ENCODE data around the gene PYGM. TPM values are rescaled to one million over a fixed set of nuclear protein-coding genes. Genes with fewer than 3 reads are reported as not detected.

Gene PYGM
- total and polyA plus RNA-seq, 2 of the 8 experiments (the other 6 are each of a cell fraction or from before 2014, with no cell fraction given), result 9.6 to 10.0 TPM

GRCh38 chr11:64772303-64773018, 12.7 kb upstream of the PYGM start:
- peaks cover 74 to 97% (median 94%) of the 10 kb centered on the region in 4 experiments for H3K36me3 ChIP-seq (ENCODE audit: control insufficient read depth in 2 of 4, insufficient read depth in 4 of 4, low read length in 3 of 4)
- POLR2A ChIA-PET (ENCODE audit: partially characterized antibody), result interaction anchor here (0.6 to 29.2 kb wide), 9 partner anchors 9 to 702 kb away, joined by 3 to 1087 read pairs (median 4); partner anchors contain the start of genes PYGM and RASGRP2
- no peaks in the 10 kb centered on the region for H3K9me3 ChIP-seq (ENCODE audit: insufficient read depth in 2 of 2, low read depth in 1 of 2, low read length in 1 of 2)
- H2BK5ac ChIP-seq (ENCODE audit: low read depth, low read length), result no peak overlapping the region
- 97% methylated on average over 3 of the region's 3 CpGs; no CpG with 5 or more reads in 1 of the 2 experiments for WGBS, 2 experiments (ENCODE audit: extremely low coverage in 1 of 2, insufficient coverage in 1 of 2, insufficient read length in 1 of 2, insufficient replicate concordance in 2 of 2, low coverage in 1 of 2, low lambda C conversion rate in 2 of 2, missing lambda C conversion rate in 1 of 2)
- peaks cover 29 to 75% of the 10 kb centered on the region in 2 experiments for H3K79me2 ChIP-seq (ENCODE audit: control insufficient read depth in 1 of 2, insufficient read depth in 2 of 2, low read length in 2 of 2)
- no peak overlapping the region for H4K5ac ChIP-seq (ENCODE audit: insufficient read length, low read depth, low read length)
- no peak for FAIRE-seq
- no peak overlapping the region for H2BK12ac ChIP-seq (ENCODE audit: low read depth, low read length)
- H2BK15ac ChIP-seq (ENCODE audit: low read length), result no peak overlapping the region
- H4K91ac ChIP-seq (replicated peaks; ENCODE audit: insufficient read length, low read length), result no peak overlapping the region
- CTCF ChIA-PET (ENCODE audit: partially characterized antibody), result interaction anchor here (0.7 to 23.6 kb wide), 3 partner anchors 8 to 90 kb away, joined by 3 to 376 read pairs (median 35); partner anchors contain the start of gene RASGRP2
- no peak overlapping the region for H3K18ac ChIP-seq (ENCODE audit: extremely low read depth, low read length)
- H3K23ac ChIP-seq (ENCODE audit: insufficient read length), result no peak overlapping the region
- H3K27ac ChIP-seq (ENCODE audit: low read depth, low read length), result no peak overlapping the region
- H3K4me1 ChIP-seq (replicated peaks in 1 of 4; ENCODE audit: control insufficient read depth in 3 of 4, insufficient read depth in 4 of 4, low read length in 3 of 4), result peaks cover 1 to 6% (median 4%) of the 10 kb centered on the region in 4 experiments; a peak in 5 of 7 replicates
- no peak overlapping the region for H2BK120ac ChIP-seq (replicated peaks; ENCODE audit: low read depth, low read length)
- H3K4me2 ChIP-seq (ENCODE audit: insufficient read depth in 1 of 2, low read depth in 2 of 2, low read length in 2 of 2), result no peak overlapping the region
- TF ChIP-seq TAF7 (optimal IDR thresholded peaks at IDR 0.05; ENCODE audit: borderline replicate concordance, low read depth, low read length), result no peak
- TF ChIP-seq TCF12 (IDR thresholded peaks at IDR 0.05; ENCODE audit: low read depth, low read length), result no peak
- TF ChIP-seq POLR2A (IDR thresholded peaks at IDR 0.05; ENCODE audit: control extremely low read depth in 1 of 2, low read depth in 2 of 2, low read length in 2 of 2), result no peak; a peak in 1 of 3 replicates
- no peak for TF ChIP-seq TAF1 (IDR thresholded peaks at IDR 0.05; ENCODE audit: low read depth, low read length)
- TF ChIP-seq NRF1 (IDR thresholded peaks at IDR 0.05; ENCODE audit: low read depth, low read length), result no peak
- H4K8ac ChIP-seq (ENCODE audit: extremely low read depth, insufficient read depth, low read length), result no peak overlapping the region
- H3K56ac ChIP-seq (replicated peaks; ENCODE audit: insufficient read length, low read depth, low read length), result no peak overlapping the region
- H2AFZ ChIP-seq (ENCODE audit: low read length), result no peak overlapping the region
- H3K4ac ChIP-seq (replicated peaks; ENCODE audit: insufficient read length, low read depth, low read length), result no peak overlapping the region
- peaks cover 9% of the 10 kb centered on the region for H3K79me1 ChIP-seq (ENCODE audit: low read depth, low read length)
- H3K14ac ChIP-seq (ENCODE audit: insufficient read length), result no peak overlapping the region
- peaks cover 43 to 57% of the 10 kb centered on the region in 2 experiments for H4K20me1 ChIP-seq (replicated peaks in 1 of 2; ENCODE audit: control insufficient read depth in 1 of 2, insufficient read depth in 2 of 2, low read length in 2 of 2)
- H2BK20ac ChIP-seq (ENCODE audit: low read length), result no peak overlapping the region
- H3K4me3 ChIP-seq (ENCODE audit: extremely low read depth in 1 of 4, insufficient read depth in 2 of 4, low read depth in 3 of 4, low read length in 4 of 4), result no peak overlapping the region
- H3K9ac ChIP-seq (replicated peaks in 1 of 4; ENCODE audit: extremely low read depth in 1 of 4, low read depth in 3 of 4, low read length in 3 of 4), result no peak overlapping the region
- DNase-seq (ENCODE audit: low read depth in 1 of 2, low spot score in 2 of 2), result no peak
- H3K27me3 ChIP-seq (replicated peaks in 1 of 4; ENCODE audit: control insufficient read depth in 3 of 4, extremely low read depth in 1 of 4, insufficient read depth in 3 of 4, low read length in 3 of 4), result no peaks in the 10 kb centered on the region; a peak in 1 of 7 replicates
- peaks cover 5% of the 10 kb centered on the region for H3K23me2 ChIP-seq (ENCODE audit: low read depth, low read length)
- H2AK5ac ChIP-seq (ENCODE audit: low read depth, low read length), result no peak overlapping the region
